H1 (cell line): ENCODE measurements around the gene TXN2. TPM values are rescaled to one million over a fixed set of nuclear protein-coding genes. Genes with fewer than 3 reads are reported as not detected.

ENCODE experiments used
- CTCF ChIA-PET: fragments of 300-600 bp; sonication (Branson Sonifier 250); formaldehyde crosslinking; loops from one replicate; lab custom pipeline; 2021; ENCODE audit not compliant: partially characterized antibody; lab: Charles Lee
- POLR2A ChIA-PET: fragments of 300-600 bp; sonication (Branson Sonifier 250); formaldehyde crosslinking; loops from one replicate; lab custom pipeline; 2021; ENCODE audit warnings: inconsistent platforms; ENCODE audit not compliant: partially characterized antibody; lab: Charles Lee
- DNase-seq, 2 experiments: peaks; one replicate each; pipeline versions ENCODE4 v3.0.0 to v3.0.0-alpha.2; 2010 to 2022; ENCODE audit warnings: low spot score in 2 of 2, low read depth in 1 of 2, mixed read lengths in 1 of 2
- FAIRE-seq: peaks from 2 replicates; lab custom pipeline; 2011; peaks lifted over from hg19 to GRCh38; lab: Jason Lieb, UNC
- H2AFZ ChIP-seq: 2 replicates; pipeline ENCODE4 v1.8.1; 2012; ENCODE audit warnings: low read length, inconsistent platforms
- H2AK5ac ChIP-seq: 2 replicates; pipeline ENCODE4 v1.6.1; 2013; ENCODE audit warnings: low read depth, low read length
- H2BK120ac ChIP-seq: replicated peaks from 2 replicates; pipeline ENCODE3; 2013; ENCODE audit warnings: low read depth, low read length, inconsistent platforms
- H2BK12ac ChIP-seq: 2 replicates; pipeline ENCODE4 v1.6.1; 2013; ENCODE audit warnings: low read depth, low read length
- H2BK15ac ChIP-seq: 2 replicates; pipeline ENCODE4 v1.6.1; 2013; ENCODE audit warnings: low read length
- H2BK20ac ChIP-seq: 2 replicates; pipeline ENCODE4 v1.6.1; 2013; ENCODE audit warnings: low read length
- H2BK5ac ChIP-seq: 2 replicates; pipeline ENCODE4 v1.6.1; 2013; ENCODE audit warnings: low read depth, low read length
- H3K14ac ChIP-seq: 2 replicates; pipeline ENCODE4 v1.6.1; 2013; ENCODE audit warnings: inconsistent platforms; ENCODE audit not compliant: insufficient read length
- H3K18ac ChIP-seq: 2 replicates; pipeline ENCODE4 v1.6.1; 2013; ENCODE audit warnings: low read length; ENCODE audit errors: extremely low read depth
- H3K23ac ChIP-seq: 2 replicates; pipeline ENCODE4 v1.6.1; 2013; ENCODE audit warnings: inconsistent platforms; ENCODE audit not compliant: insufficient read length
- H3K23me2 ChIP-seq: 2 replicates; pipeline ENCODE4 v1.6.1; 2013; ENCODE audit warnings: low read depth, low read length
- H3K27ac ChIP-seq: 2 replicates; pipeline ENCODE4 v1.6.1; 2011; ENCODE audit warnings: low read depth, low read length, inconsistent platforms
- H3K27me3 ChIP-seq, 4 experiments: replicated peaks in 1 of 4; 1 replicate in 1 of 4; 2 replicates in 3 of 4; pipeline versions ENCODE4 v1.6.1 to v1.8.1; 2011 to 2013; ENCODE audit warnings: low read length in 3 of 4, mild to moderate bottlenecking in 3 of 4, inconsistent platforms in 2 of 4, mixed read lengths in 2 of 4, moderate library complexity in 1 of 4; ENCODE audit not compliant: control insufficient read depth in 3 of 4, insufficient read depth in 3 of 4; ENCODE audit errors: extremely low read depth in 1 of 4
- H3K36me3 ChIP-seq, 4 experiments: 2 replicates each; pipeline versions ENCODE4 v1.6.1 to v1.8.1; 2011 to 2013; ENCODE audit warnings: mild to moderate bottlenecking in 4 of 4, low read length in 3 of 4, moderate library complexity in 2 of 4, control low read depth in 1 of 4, inconsistent platforms in 1 of 4; ENCODE audit not compliant: insufficient read depth in 4 of 4, control insufficient read depth in 2 of 4
- H3K4ac ChIP-seq: replicated peaks from 2 replicates; pipeline ENCODE3; 2013; ENCODE audit warnings: low read length, low read depth, mixed read lengths, inconsistent platforms; ENCODE audit not compliant: insufficient read length
- H3K4me1 ChIP-seq, 4 experiments: replicated peaks in 1 of 4; 1 replicate in 1 of 4; 2 replicates in 3 of 4; pipeline versions ENCODE4 v1.6.1 to v1.8.1; 2011 to 2013; ENCODE audit warnings: low read length in 3 of 4, inconsistent platforms in 2 of 4, mixed read lengths in 1 of 4; ENCODE audit not compliant: insufficient read depth in 4 of 4, control insufficient read depth in 3 of 4
- H3K4me2 ChIP-seq, 2 experiments: 2 replicates each; pipeline versions ENCODE4 v1.6.1 to v1.8.1; 2011 to 2013; ENCODE audit warnings: low read depth in 2 of 2, low read length in 2 of 2, control low read depth in 1 of 2, inconsistent platforms in 1 of 2, mild to moderate bottlenecking in 1 of 2; ENCODE audit not compliant: insufficient read depth in 1 of 2
- H3K4me3 ChIP-seq, 4 experiments: fragments of 200-600, 300-600 bp in 1 of 4; sonication (generic), shearing (Covaris generic), sonication (Bioruptor Twin) in 1 of 4; 2 replicates each; pipeline versions ENCODE4 v1.5.1 to v1.8.1; 2011 to 2016; ENCODE audit warnings: low read length in 4 of 4, low read depth in 3 of 4, control low read depth in 2 of 4, inconsistent platforms in 2 of 4, mild to moderate bottlenecking in 2 of 4, mixed read lengths in 1 of 4, moderate library complexity in 1 of 4; ENCODE audit not compliant: insufficient read depth in 2 of 4; ENCODE audit errors: extremely low read depth in 1 of 4
- H3K56ac ChIP-seq: replicated peaks from 2 replicates; pipeline ENCODE3; 2013; ENCODE audit warnings: low read depth, mild to moderate bottlenecking, mixed read lengths, low read length, inconsistent platforms; ENCODE audit not compliant: insufficient read length
- H3K79me1 ChIP-seq: 2 replicates; pipeline ENCODE4 v1.6.1; 2013; ENCODE audit warnings: low read depth, low read length, control low read depth
- H3K79me2 ChIP-seq, 2 experiments: 2 replicates each; pipeline versions ENCODE4 v1.6.1 to v1.8.1; 2012 to 2013; ENCODE audit warnings: low read length in 2 of 2, mild to moderate bottlenecking in 2 of 2, inconsistent platforms in 1 of 2; ENCODE audit not compliant: insufficient read depth in 2 of 2, control insufficient read depth in 1 of 2
- H3K9ac ChIP-seq, 4 experiments: replicated peaks in 1 of 4; 1 replicate in 1 of 4; 2 replicates in 3 of 4; pipeline versions ENCODE4 v1.6.1 to v1.8.1; 2011 to 2013; ENCODE audit warnings: low read depth in 3 of 4, low read length in 3 of 4, control low read depth in 2 of 4, mild to moderate bottlenecking in 2 of 4, moderate library complexity in 2 of 4, inconsistent platforms in 1 of 4; ENCODE audit errors: extremely low read depth in 1 of 4
- H3K9me3 ChIP-seq, 2 experiments: 2 replicates each; pipeline versions ENCODE4 v1.6.1 to v1.8.1; 2012 to 2013; ENCODE audit warnings: mild to moderate bottlenecking in 2 of 2, moderate library complexity in 2 of 2, control low read depth in 1 of 2, inconsistent platforms in 1 of 2, low read depth in 1 of 2, low read length in 1 of 2, mixed read lengths in 1 of 2; ENCODE audit not compliant: insufficient read depth in 2 of 2
- H4K20me1 ChIP-seq, 2 experiments: replicated peaks in 1 of 2; 2 replicates each; pipeline versions ENCODE3 to v1.8.1; 2011 to 2013; ENCODE audit warnings: inconsistent platforms in 2 of 2, low read length in 2 of 2, mild to moderate bottlenecking in 1 of 2; ENCODE audit not compliant: insufficient read depth in 2 of 2, control insufficient read depth in 1 of 2
- H4K5ac ChIP-seq: 2 replicates; pipeline ENCODE4 v1.6.1; 2013; ENCODE audit warnings: low read length, low read depth, mixed read lengths, inconsistent platforms; ENCODE audit not compliant: insufficient read length
- H4K8ac ChIP-seq: 2 replicates; pipeline ENCODE4 v1.8.0; 2013; ENCODE audit warnings: mild to moderate bottlenecking, moderate library complexity, low read length, inconsistent platforms; ENCODE audit not compliant: insufficient read depth; ENCODE audit errors: extremely low read depth
- H4K91ac ChIP-seq: replicated peaks from 2 replicates; pipeline ENCODE3; 2013; ENCODE audit warnings: low read length, mixed read lengths, inconsistent platforms; ENCODE audit not compliant: insufficient read length
- CTBP2 ChIP-seq: IDR thresholded peaks from 2 replicates; pipeline ENCODE4 v1.7.0; 2011; ENCODE audit warnings: borderline replicate concordance, mild to moderate bottlenecking, moderate library complexity, mixed read lengths, low read length; ENCODE audit not compliant: insufficient read depth, insufficient read length
- NRF1 ChIP-seq: IDR thresholded peaks from 2 replicates; pipeline ENCODE4 v1.6.1; 2011; ENCODE audit warnings: mild to moderate bottlenecking, low read depth, low read length, improper control_type of control experiment
- WGBS, 2 experiments: shearing (Covaris generic) in 1 of 2; methylation state at CpG; one replicate each; pipeline versions ENCODE4 v1.1.6 to v1.1.7; 2013 to 2015; ENCODE audit warnings: low lambda C conversion rate in 2 of 2, mixed read lengths in 2 of 2, inconsistent platforms in 1 of 2, low coverage in 1 of 2, missing lambda C conversion rate in 1 of 2; ENCODE audit not compliant: insufficient replicate concordance in 2 of 2, insufficient coverage in 1 of 2, insufficient read length in 1 of 2; ENCODE audit errors: extremely low coverage in 1 of 2, missing lambda C conversion rate in 1 of 2; 5-methylcytosine and 5-hydroxymethylcytosine counted together
- polyA plus RNA-seq, 7 experiments: library from polyadenylated mRNA; depleted of rRNA in 3 of 7; stranded (reverse) in 5 of 7; unstranded in 2 of 7; fragments of >200 nt in 5 of 7; fragments of 200-250 nt in 2 of 7; gene quantifications; 1 replicate in 5 of 7; 2 replicates in 1 of 7; 4 replicates in 1 of 7; pipeline versions ENCODE4 v1.2.1 to v1.2.3, GENCODE V29; 2011 to 2013; ENCODE audit warnings: missing spikeins in 2 of 7, mixed read lengths in 2 of 7
- total RNA-seq: library from RNA; stranded (reverse); fragmentation: NEBNext Ultra II Directional; extraction: Animal tissue kit (Norgen Biotek cat#: 25700); gene quantifications from 2 replicates; pipeline ENCODE4 v1.2.1, GENCODE V29; 2021
- TF ChIP-seq, protein P1 (sequence below): IDR thresholded peaks from 2 replicates; pipeline ENCODE4 v1.6.1; 2012; ENCODE audit warnings: inconsistent platforms

TXN2 gene
- total and polyA plus RNA-seq, 2 of the 8 experiments (the other 6 are each of a cell fraction or from before 2014, with no cell fraction given), result 47.5 to 116 TPM

DNA sequence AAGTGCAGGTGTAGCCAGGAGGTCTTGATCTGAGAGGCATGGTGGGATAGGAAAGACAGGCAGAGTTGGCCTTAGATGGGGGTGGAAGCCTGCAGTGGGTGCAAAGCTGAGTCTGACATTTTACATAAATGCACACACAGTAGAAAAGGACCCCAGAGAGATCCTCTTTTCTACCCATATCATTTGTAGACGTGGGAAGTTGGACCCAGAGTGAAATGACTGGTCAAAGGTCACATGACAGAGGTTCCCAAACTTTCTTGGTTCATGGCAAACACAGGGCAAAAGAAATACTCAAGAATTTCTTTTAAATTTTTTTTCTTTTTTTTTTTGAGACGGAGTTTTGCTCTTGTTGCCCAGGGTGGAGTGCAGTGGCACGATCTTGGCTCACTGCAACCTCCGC is 31.6 kb upstream of the TXN2 start:
- H3K27ac ChIP-seq, result no peak overlapping the region
- H2AFZ ChIP-seq, result no peak overlapping the region
- no peak overlapping the region for H3K4me3 ChIP-seq
- H2BK20ac ChIP-seq, result no peak overlapping the region
- H3K4me1 ChIP-seq, result no peaks in the 10 kb centered on the region
- no peak overlapping the region for H3K4ac ChIP-seq
- H3K23me2 ChIP-seq, result no peaks in the 10 kb centered on the region
- peaks cover 3 to 22% of the 10 kb centered on the region in 2 experiments for H4K20me1 ChIP-seq
- H3K79me2 ChIP-seq, result no peaks in the 10 kb centered on the region
- no peak overlapping the region for H4K5ac ChIP-seq
- no peak overlapping the region for H4K8ac ChIP-seq
- no peak overlapping the region for H3K14ac ChIP-seq
- ChIA-PET CTCF (interaction anchor here (1.6 to 5.6 kb wide), 4 partner anchors 10 to 219 kb away, joined by 5 to 63 read pairs (median 10); no protein-coding TSS in a partner anchor), POLR2A (interaction anchor here (1.1 to 8.8 kb wide), 4 partner anchors 10 to 31 kb away, joined by 3 to 92 read pairs (median 3); partner anchors contain the start of gene TXN2)
- no peaks in the 10 kb centered on the region; the same call in 1 of the 2 replicates for H3K79me1 ChIP-seq
- no peak overlapping the region for H3K56ac ChIP-seq
- 95% methylated on average over 4 of the region's 4 CpGs; no CpG with 5 or more reads in 1 of the 2 experiments for WGBS, 2 experiments
- H2BK120ac ChIP-seq, result no peak overlapping the region
- H2BK5ac ChIP-seq, result no peak overlapping the region
- peaks cover 56 to 76% (median 70%) of the 10 kb centered on the region in 4 experiments for H3K36me3 ChIP-seq
- no peak overlapping the region for H3K9ac ChIP-seq
- no peaks in the 10 kb centered on the region for H3K9me3 ChIP-seq
- DNase-seq (no peak), FAIRE-seq (no peak)
- H3K27me3 ChIP-seq, result 0 out of 7 replicates have a peak, but pooled peaks cover 0 to 4% (median 1%) of the 10 kb centered on the region in 4 experiments
- no peak overlapping the region for H3K23ac ChIP-seq
- no peak overlapping the region for H3K4me2 ChIP-seq
- H4K91ac ChIP-seq, result no peak overlapping the region
- no peak overlapping the region for H3K18ac ChIP-seq
- H2AK5ac ChIP-seq, result no peak overlapping the region
- no peak overlapping the region for H2BK12ac ChIP-seq
- no peak overlapping the region for H2BK15ac ChIP-seq
- no peak for TF ChIP-seq NRF1
- TF ChIP-seq, protein P1, sequence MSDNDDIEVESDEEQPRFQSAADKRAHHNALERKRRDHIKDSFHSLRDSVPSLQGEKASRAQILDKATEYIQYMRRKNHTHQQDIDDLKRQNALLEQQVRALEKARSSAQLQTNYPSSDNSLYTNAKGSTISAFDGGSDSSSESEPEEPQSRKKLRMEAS, result no peak
- TF ChIP-seq CTBP2, result no peak
